ACC112 (cell line): Measurements from ENCODE around the gene EEF2.
"Not testable (repeated sequence)": the region's sequence is repeated elsewhere in the genome, so short reads cannot be mapped to it uniquely, and the experiment has no call there.

ENCODE experiments used
- H2AFZ ChIP-seq: fragments of 200-600 bp; sonication (generic); one replicate; pipeline ENCODE4 v1.6.0; 2017; ENCODE audit warnings: antibody characterized with exemption, low read length; ENCODE audit not compliant: unreplicated experiment
- H3K27ac ChIP-seq: fragments of 200-600 bp; sonication (generic); 2 replicates; pipeline ENCODE4 v1.5.1; 2014; ENCODE audit warnings: low read depth, mild to moderate bottlenecking, antibody characterized with exemption, low read length, moderate library complexity
- H3K27me3 ChIP-seq: fragments of 200-600 bp; sonication (generic); 2 replicates; pipeline ENCODE4 v1.6.1; 2014; ENCODE audit warnings: mild to moderate bottlenecking, antibody characterized with exemption, low read length, moderate library complexity, mixed read lengths; ENCODE audit not compliant: insufficient read depth
- H3K36me3 ChIP-seq: fragments of 200-600 bp; sonication (generic); 2 replicates; pipeline ENCODE4 v1.6.1; 2016; ENCODE audit warnings: mild to moderate bottlenecking, antibody characterized with exemption, low read length, moderate library complexity, mixed read lengths; ENCODE audit not compliant: insufficient read depth
- H3K4me1 ChIP-seq: fragments of 200-600 bp; sonication (generic); one replicate; pipeline ENCODE4 v1.6.1; 2016; ENCODE audit warnings: low read length, mixed read lengths; ENCODE audit not compliant: insufficient read depth, unreplicated experiment, control insufficient read depth
- H3K4me3 ChIP-seq: fragments of 200-600 bp; sonication (generic); 2 replicates; pipeline ENCODE4 v1.5.1; 2014; ENCODE audit warnings: mild to moderate bottlenecking, low read depth, low read length
- H3K79me2 ChIP-seq: fragments of 200-600 bp; sonication (generic); one replicate; pipeline ENCODE4 v1.6.0; 2016; ENCODE audit warnings: low read length; ENCODE audit not compliant: control insufficient read depth, unreplicated experiment, insufficient read depth

The EEF2 gene

DNA sequence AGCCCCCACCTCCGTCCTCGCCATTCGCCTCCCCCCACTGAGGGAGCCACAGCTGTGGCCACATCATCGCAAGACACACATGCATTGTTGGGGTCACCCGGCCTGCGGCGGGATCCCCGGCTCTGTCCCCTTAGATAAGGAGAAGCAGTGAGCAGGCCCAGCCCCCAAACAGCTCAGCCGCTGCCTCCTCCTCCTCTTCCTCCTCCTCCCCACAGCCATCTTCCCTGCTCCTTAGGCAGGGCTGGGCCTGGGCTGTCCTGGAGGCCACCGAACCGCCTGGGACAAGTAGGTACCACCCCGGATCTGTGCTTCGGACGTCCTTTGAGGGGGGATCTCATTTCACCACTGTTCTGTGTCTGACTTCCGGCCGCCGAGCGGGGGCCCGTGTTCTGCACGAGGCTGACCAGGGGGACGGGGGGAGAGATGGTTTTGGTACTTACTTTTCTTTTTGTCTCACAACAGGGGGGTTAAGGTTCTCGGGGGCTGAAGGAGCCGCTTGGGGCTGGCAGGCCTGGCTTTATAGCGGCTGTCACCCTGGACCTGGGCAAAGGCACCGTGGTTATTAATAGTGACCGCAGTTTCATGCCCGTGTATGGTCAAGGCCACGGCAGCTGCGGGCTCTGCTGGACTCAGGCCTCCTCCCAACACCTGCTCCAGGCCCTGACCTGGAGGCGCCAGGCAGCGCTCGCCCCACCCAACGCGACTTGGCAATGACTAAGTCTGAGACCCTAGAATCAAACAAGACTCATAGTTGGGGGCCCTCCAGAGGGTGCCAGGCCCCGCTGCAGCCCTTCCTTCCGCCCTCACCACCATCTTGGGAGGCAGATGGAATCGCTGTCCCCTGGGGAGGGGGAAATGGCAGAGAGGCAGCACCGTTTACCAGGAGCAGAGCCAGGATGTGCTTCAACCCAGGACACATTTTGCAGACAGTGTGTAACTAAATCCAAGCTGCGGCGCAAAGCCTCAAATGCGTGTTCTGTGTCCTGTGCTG, 34.1 kb downstream of the EEF2 start:
- H3K27ac ChIP-seq: no peak overlapping the region
- H2AFZ ChIP-seq: no peak overlapping the region
- H3K79me2 ChIP-seq: no peaks in the 10 kb centered on the region
- no peaks in the 10 kb centered on the region for H3K27me3 ChIP-seq
- no peaks in the 10 kb centered on the region for H3K4me1 ChIP-seq
- H3K4me3 ChIP-seq: no peak overlapping the region
- no peaks in the 10 kb centered on the region for H3K36me3 ChIP-seq

DNA sequence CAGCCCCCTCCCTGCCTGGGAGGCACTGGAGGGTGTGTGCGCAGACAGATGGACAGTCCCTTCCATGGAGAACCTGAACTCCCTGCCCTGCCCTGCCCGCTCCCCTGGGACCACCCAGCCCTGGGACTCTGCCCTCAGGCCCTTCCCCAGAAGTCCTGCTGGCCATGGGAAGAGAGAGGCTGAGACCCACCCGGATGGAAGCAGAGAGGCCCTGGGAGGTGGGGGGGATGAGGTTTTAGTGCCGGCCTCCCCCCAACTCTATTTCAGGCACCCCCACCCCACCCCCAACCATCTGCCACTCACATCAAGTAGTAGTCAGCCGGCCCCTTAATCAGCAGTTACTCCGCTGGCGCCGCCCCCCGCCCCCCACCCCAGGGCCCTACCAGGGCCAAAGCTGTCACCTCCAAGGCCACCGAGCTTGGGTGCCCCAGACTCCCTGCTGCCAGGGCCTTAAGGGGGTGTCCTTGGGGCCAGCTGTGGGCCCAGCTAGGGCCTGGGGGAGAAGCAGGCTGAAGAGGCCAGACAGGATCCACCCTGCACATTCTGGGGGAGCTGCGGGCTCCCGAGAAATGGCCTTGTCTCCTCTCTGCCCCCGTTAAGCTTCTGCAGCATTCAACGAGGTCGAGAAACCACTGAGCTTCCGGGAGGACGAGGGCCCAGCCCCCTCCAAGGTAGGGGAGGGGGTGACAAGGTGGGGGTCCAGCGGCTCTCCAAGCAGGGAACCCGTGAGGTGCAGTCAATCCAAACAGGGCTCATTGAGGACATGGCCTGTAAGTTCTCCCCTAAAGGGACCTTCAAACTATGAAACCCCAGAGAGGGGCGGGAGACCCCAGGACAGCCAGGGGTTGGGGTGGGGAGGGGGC, 35.0 kb downstream of the EEF2 start:
- Histone ChIP-seq H3K36me3 (no peaks in the 10 kb centered on the region), H3K27ac (no peak overlapping the region), H3K4me1 (no peaks in the 10 kb centered on the region), H3K4me3 (no peak overlapping the region), H3K79me2 (no peaks in the 10 kb centered on the region), H3K27me3 (no peaks in the 10 kb centered on the region), H2AFZ (no peak overlapping the region)

DNA sequence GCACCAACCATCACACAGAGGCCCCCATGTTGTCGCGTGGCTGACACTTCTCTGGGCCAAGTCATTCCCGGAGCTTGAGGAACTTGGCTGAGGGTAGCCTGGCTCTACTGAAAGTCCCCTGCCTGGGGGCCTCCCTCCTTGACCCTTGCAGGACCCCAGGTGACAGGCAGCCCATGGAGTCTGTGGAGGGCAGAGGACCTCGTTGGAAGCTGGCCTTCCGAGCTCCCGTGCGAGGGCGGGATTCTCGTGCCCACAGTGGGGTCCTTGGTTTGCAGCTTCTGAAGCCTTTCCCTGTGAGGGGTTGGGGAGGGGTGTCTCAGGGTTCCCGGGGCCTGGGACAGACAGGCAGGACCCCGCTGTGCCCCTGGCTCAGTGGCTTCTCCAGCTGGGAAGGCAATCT, 36.0 kb downstream of the EEF2 start:
- no peak overlapping the region for H3K4me3 ChIP-seq
- no peaks in the 10 kb centered on the region for H3K27me3 ChIP-seq
- no peaks in the 10 kb centered on the region for H3K79me2 ChIP-seq
- H3K4me1 ChIP-seq: no peaks in the 10 kb centered on the region
- H3K36me3 ChIP-seq: no peaks in the 10 kb centered on the region
- no peak overlapping the region for H2AFZ ChIP-seq
- H3K27ac ChIP-seq: no peak overlapping the region

DNA sequence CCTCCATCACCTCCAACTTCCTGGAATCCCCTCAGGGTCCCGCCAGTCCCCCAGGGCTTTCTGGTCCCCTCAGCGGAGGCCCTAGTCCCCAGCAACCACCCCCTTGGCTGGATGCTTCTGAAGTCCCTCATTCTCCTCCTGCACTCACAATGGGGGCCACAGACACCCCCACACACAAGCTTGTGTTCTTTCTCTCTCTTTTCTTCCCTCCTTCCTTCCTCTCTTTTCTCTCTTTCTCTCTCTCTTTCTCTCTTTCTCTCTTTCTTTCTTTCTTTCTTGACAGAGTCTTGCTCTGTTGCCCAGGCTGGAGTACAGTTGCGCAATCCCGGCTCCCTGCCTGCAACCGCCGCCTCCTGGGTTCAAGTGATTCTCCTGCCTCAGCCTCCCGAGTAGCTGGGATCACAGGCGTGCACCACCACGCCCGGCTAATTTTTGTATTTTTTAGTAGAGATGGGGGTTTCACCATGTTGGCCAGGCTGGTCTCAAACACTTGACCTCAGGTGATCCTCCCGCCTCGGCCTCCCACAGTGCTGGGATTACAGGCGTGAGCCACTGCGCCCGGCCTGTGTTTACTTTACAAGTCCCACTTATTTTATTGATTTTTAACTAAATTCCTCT, 37.8 kb downstream of the EEF2 start:
- not testable (repeated sequence) for H2AFZ ChIP-seq, H3K4me1 ChIP-seq, H3K79me2 ChIP-seq, H3K4me3 ChIP-seq, H3K27me3 ChIP-seq, H3K27ac ChIP-seq, H3K36me3 ChIP-seq

DNA sequence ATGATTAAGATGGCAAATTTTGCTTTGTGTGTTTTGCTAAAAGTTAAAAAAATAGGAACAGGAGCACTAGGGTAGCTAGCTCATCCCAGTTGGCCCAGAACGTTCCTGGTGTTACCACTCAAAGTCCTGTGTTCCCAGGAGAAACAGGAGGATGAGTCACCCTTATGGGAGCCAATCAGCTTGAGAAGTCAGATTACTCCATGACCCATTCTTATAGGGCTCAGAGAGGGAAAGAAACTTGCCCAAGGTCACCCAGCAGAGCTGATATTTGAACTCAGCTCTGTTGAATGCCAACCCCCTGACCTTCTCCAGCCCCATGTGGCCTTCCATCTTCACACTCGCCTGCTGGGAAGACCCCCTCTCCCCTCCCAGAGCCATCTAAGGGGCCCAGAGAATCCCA, 39.4 kb downstream of the EEF2 start:
- no peak overlapping the region for H2AFZ ChIP-seq
- no peaks in the 10 kb centered on the region for H3K27me3 ChIP-seq
- no peak overlapping the region for H3K27ac ChIP-seq
- no peaks in the 10 kb centered on the region for H3K79me2 ChIP-seq
- no peaks in the 10 kb centered on the region for H3K4me1 ChIP-seq
- H3K4me3 ChIP-seq: no peak overlapping the region
- no peaks in the 10 kb centered on the region for H3K36me3 ChIP-seq

DNA sequence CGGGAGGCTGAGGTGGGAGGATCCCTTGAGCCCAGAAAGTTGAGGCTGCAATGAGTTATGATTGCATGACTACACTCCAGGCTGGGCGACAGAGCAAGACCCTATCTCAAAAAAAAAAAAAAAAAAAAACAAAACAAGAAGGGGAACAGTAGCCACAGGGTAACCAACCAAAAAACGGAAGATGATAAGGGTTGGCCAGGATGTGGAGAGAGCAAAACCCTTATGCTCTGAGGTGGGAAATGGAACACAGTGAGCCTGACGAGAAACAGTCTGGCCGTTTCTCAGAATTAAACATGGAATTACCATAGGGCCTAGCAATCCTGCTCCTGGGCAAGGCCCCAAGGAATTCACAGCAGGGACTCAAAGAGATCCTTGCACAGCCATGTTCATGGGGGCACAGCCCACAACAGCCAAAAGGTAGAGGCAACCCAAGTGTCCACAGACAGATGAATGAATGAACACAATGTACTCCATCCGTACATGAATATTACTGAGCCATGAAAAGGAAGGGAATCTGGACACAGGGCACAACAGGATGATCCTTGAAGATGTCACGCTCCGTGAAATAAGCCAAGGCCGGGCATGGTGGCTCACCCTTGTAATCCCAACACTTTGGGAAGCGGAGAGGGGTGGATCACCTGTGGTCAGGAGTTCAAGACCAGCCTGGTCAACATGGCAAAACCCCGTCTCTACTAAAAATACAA, 41.1 kb downstream of the EEF2 start:
- no peak overlapping the region for H2AFZ ChIP-seq
- no peaks in the 10 kb centered on the region for H3K36me3 ChIP-seq
- no peaks in the 10 kb centered on the region for H3K27me3 ChIP-seq
- H3K4me3 ChIP-seq: no peak overlapping the region
- no peaks in the 10 kb centered on the region for H3K79me2 ChIP-seq
- H3K4me1 ChIP-seq: no peaks in the 10 kb centered on the region
- no peak overlapping the region for H3K27ac ChIP-seq

DNA sequence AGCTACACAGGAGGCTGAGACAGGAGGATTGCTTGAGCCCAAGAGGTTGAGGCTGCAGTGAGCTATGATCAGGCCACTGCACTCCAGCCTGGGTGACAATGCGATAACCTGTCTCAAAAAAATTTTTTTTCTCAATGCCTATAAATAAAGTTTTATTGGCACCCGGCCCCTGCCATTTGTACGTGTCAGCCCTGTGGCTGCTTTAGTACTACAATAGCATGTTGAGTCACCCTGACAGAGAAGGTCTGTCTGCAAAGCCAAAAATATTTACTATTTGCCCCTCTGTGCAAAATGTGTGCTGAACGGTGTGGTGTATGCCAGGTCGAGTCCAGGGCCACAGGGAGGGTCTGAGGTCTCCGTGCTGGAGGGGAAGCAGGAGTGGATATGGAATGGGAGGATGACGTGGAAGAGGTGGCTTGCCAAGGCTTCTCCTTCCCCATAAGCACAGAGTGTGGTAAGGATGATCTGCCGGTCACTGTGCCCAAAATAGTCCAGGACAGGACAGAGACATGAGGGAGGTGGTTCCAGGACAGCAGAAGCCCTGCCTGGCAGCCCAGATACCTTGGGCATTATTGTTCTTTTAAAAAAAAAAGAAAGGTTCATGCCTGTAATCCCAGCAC, 42.4 kb downstream of the EEF2 start:
- Histone ChIP-seq H2AFZ (no peak overlapping the region), H3K36me3 (no peaks in the 10 kb centered on the region), H3K79me2 (no peaks in the 10 kb centered on the region), H3K27ac (no peak overlapping the region), H3K4me1 (no peaks in the 10 kb centered on the region), H3K27me3 (no peaks in the 10 kb centered on the region), H3K4me3 (no peak overlapping the region)

DNA sequence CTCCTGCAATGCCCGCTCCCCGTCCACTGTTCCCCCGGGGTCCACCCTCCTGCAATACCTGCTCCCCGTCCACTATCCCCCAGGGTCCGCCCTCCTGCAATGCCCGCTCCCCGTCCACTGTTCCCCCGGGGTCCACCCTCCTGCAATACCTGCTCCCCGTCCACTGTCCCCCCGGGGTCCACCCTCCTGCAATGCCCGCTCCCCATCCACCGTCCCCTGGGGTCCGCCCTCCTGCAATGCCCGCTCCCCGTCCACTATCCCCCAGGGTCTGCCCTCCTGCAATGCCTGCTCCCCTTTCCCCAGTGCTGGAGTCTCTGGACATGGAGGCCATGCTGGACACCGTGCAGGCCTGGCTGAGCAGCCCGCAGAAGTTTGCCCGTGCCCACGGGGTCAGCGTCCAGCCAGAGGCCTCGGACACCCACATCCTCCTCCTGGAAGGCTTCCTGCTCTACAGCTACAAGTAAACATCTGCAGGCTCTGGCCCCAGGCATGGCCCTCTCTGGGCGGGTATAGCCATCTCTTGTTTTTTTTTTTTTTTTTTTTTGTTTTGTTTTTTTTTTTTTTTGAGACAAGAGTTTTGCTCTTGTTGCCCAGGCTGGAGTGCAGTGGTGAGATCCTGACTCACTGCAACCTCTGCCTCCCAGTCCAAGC, 46.8 kb downstream of the EEF2 start:
- H3K27ac ChIP-seq, H2AFZ ChIP-seq, H3K4me1 ChIP-seq, H3K36me3 ChIP-seq, H3K4me3 ChIP-seq, H3K27me3 ChIP-seq, H3K79me2 ChIP-seq: not testable (repeated sequence)

DNA sequence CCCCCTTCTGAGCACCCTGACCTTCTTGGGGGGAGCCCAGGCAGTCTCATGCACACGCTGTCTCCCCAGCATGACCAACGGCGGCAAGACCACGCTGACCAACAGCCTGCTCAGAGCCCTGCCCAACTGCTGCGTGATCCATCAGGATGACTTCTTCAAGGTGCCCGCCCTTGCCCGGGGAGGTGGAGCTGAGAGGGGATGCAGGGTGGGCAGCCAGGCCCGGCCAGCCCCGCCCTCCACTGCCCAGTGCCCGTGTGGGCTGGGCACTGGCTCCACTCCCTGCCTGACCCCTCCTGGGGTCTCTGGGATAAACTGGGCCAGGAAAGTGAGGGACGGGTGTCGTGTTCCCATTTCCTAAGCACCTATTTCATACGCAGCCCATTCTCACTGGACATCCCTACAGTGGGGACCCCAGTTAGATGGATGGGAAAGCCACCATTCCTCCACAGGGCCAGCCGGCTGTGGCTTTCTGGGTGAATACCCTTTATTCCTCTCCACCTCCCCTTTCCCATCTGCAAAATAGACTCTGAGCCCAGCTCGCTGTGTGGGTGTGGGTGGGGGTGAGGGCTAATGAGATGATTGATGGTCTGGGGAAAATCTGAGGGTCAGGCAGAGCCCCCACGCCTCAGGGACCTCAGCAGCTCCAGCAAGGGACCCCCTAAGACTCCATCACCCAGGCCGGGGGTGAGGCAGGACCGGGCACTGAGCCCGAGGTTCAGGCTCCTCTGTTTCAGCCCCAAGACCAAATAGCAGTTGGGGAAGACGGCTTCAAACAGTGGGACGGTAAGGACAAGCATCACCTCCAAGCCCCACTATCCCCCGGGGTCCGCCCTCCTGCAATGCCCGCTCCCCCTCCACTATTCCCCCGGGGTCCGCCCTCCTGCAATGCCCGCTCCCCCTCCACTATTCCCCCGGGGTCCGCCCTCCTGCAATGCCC, 48.5 kb downstream of the EEF2 start:
- Histone ChIP-seq H3K27me3 (peaks cover 15% of the 10 kb centered on the region), H3K36me3 (no peaks in the 10 kb centered on the region), H3K27ac (no peak overlapping the region), H3K4me1 (no peaks in the 10 kb centered on the region), H2AFZ (no peak overlapping the region), H3K4me3 (no peak overlapping the region), H3K79me2 (no peaks in the 10 kb centered on the region)
